Endothelial cell of umbilical vein (primary cell): ENCODE data around the gene MACROD2. TPM values are rescaled to one million over a fixed set of nuclear protein-coding genes. Genes with fewer than 3 reads are reported as not detected.

Source experiments
- BruUV-seq: library from RNA; stranded (reverse); fragments of 400-500 nt; replicated peaks from 2 replicates; lab custom pipeline; 2021; lab: Mats Ljungman, UMichigan
- CTCF ChIA-PET: fragments of 300-600, 350-600 bp; sonication (Branson Sonifier 250); formaldehyde crosslinking; loops from one replicate; lab custom pipeline; 2021; ENCODE audit warnings: antibody characterized with exemption, inconsistent platforms; lab: Charles Lee
- POLR2A ChIA-PET: fragments of 300-600, 350-600 bp; sonication (Branson Sonifier 250); formaldehyde crosslinking; loops from one replicate; lab custom pipeline; 2021; ENCODE audit warnings: antibody characterized with exemption, inconsistent platforms; lab: Charles Lee
- DNase-seq: peaks from one replicate; pipeline ENCODE4 v3.0.0-alpha.2; 2011; ENCODE audit warnings: low read depth, low spot score
- FAIRE-seq: peaks from 2 replicates; lab custom pipeline; 2011; peaks lifted over from hg19 to GRCh38; lab: Jason Lieb, UNC
- H2AFZ ChIP-seq: 2 replicates; pipeline ENCODE4 v1.6.0; 2012; ENCODE audit warnings: low read depth, low read length, control low read depth, inconsistent platforms
- H3K27ac ChIP-seq: 2 replicates; pipeline ENCODE4 v1.5.1; 2011; ENCODE audit warnings: low read depth, mild to moderate bottlenecking, control low read depth, low read length, moderate library complexity; ENCODE audit not compliant: insufficient read depth
- H3K27me3 ChIP-seq, 2 experiments: 2 replicates each; pipeline versions ENCODE4 v1.6.0 to v1.6.1; 2011; ENCODE audit warnings: low read length in 2 of 2, mixed read lengths in 1 of 2; ENCODE audit not compliant: control insufficient read depth in 2 of 2, insufficient read depth in 2 of 2
- H3K36me3 ChIP-seq, 2 experiments: 2 replicates in 1 of 2; 3 replicates in 1 of 2; pipeline ENCODE4 v1.5.1; 2011; ENCODE audit warnings: low read length in 2 of 2, mild to moderate bottlenecking in 1 of 2, moderate library complexity in 1 of 2; ENCODE audit not compliant: control insufficient read depth in 2 of 2, insufficient read depth in 2 of 2; ENCODE audit errors: extremely low read depth in 1 of 2
- H3K4me1 ChIP-seq: 3 replicates; pipeline ENCODE4 v1.5.1; 2011; ENCODE audit warnings: mild to moderate bottlenecking, low read length; ENCODE audit not compliant: control insufficient read depth, insufficient read depth; ENCODE audit errors: extremely low read depth
- H3K4me2 ChIP-seq: 2 replicates; pipeline ENCODE4 v1.6.1; 2011; ENCODE audit warnings: low read length, control low read depth, mixed read lengths; ENCODE audit not compliant: insufficient read depth
- H3K4me3 ChIP-seq, 3 experiments: fragments of 200-600 bp in 1 of 3; sonication (generic), shearing (Covaris generic) in 1 of 3; replicated peaks in 1 of 3; 2 replicates each; pipeline ENCODE4 v1.5.1; 2011 to 2016; ENCODE audit warnings: control low read depth in 3 of 3, low read length in 3 of 3, mild to moderate bottlenecking in 2 of 3, inconsistent platforms in 1 of 3, low read depth in 1 of 3, moderate library complexity in 1 of 3; ENCODE audit not compliant: insufficient read depth in 1 of 3
- H3K79me2 ChIP-seq: 2 replicates; pipeline ENCODE4 v1.6.0; 2012; ENCODE audit warnings: low read length, inconsistent platforms; ENCODE audit not compliant: control insufficient read depth, insufficient read depth
- H3K9ac ChIP-seq: replicated peaks from 2 replicates; pipeline ENCODE3; 2011; ENCODE audit warnings: low read length, control low read depth; ENCODE audit not compliant: insufficient read depth; ENCODE audit errors: extremely low read depth
- H3K9me1 ChIP-seq: replicated peaks from 3 replicates; pipeline ENCODE4 v1.6.0; 2011; ENCODE audit warnings: mild to moderate bottlenecking, low read length; ENCODE audit not compliant: control insufficient read depth, insufficient read depth; ENCODE audit errors: extremely low read depth
- H3K9me3 ChIP-seq: replicated peaks from 2 replicates; pipeline ENCODE4 v1.5.1; 2012; ENCODE audit warnings: low read length, inconsistent platforms; ENCODE audit not compliant: control insufficient read depth, insufficient read depth
- H4K20me1 ChIP-seq: replicated peaks from 2 replicates; pipeline ENCODE3; 2011; ENCODE audit warnings: mild to moderate bottlenecking, low read length; ENCODE audit not compliant: control insufficient read depth, insufficient read depth; ENCODE audit errors: extremely low read depth
- EZH2 ChIP-seq: IDR thresholded peaks from 2 replicates; pipeline ENCODE4 v1.6.1; 2012; ENCODE audit warnings: borderline replicate concordance, low read depth, mild to moderate bottlenecking, moderate library complexity, low read length, inconsistent platforms; ENCODE audit not compliant: severe bottlenecking
- GATA2 ChIP-seq: IDR thresholded peaks from 2 replicates; pipeline ENCODE4 v1.7.0; 2011; ENCODE audit warnings: low read depth, mild to moderate bottlenecking, moderate library complexity, mixed read lengths, low read length; ENCODE audit not compliant: insufficient read length, insufficient read depth
- JUN ChIP-seq: IDR thresholded peaks from 2 replicates; pipeline ENCODE4 v1.6.1; 2011; ENCODE audit warnings: borderline replicate concordance, low read depth; ENCODE audit not compliant: insufficient read length, insufficient read depth
- POLR2A ChIP-seq: IDR thresholded peaks from 2 replicates; pipeline ENCODE4 v1.6.1; 2012; ENCODE audit warnings: low read depth, mild to moderate bottlenecking, control low read depth, low read length
- POLR2AphosphoS5 ChIP-seq: IDR thresholded peaks from 2 replicates; pipeline ENCODE4 v1.6.1; 2012; ENCODE audit warnings: low read depth, mild to moderate bottlenecking, control low read depth, low read length, moderate library complexity; ENCODE audit not compliant: insufficient read depth
- dilution Hi-C: fragments of 300-500 bp; cut with MboI; formaldehyde crosslinking; loops from one replicate; pipeline ENCODE4 v1.15.0; 2019; ENCODE audit warnings: low sequenced_read_pairs; ENCODE audit not compliant: extremely low pct_ligation_motif_present
- intact Hi-C: fragments of 100-400 bp; cut with micrococcal nuclease; formaldehyde crosslinking; loops from one replicate; pipeline ENCODE4 v1.10.0; 2022
- polyA plus RNA-seq, 4 experiments: library from polyadenylated mRNA; depleted of rRNA in 3 of 4; stranded (reverse) in 3 of 4; unstranded in 1 of 4; fragments of >200 nt; gene quantifications; 2 replicates each; pipeline versions ENCODE4 v1.2.1 to v1.2.3, GENCODE V29; 2011 to 2012; ENCODE audit warnings: missing spikeins in 1 of 4
- total RNA-seq: library from RNA; stranded (reverse); gene quantifications from 2 replicates; pipeline ENCODE4 v1.2.3, GENCODE V29; 2021
- TF ChIP-seq, protein P1 (sequence below): IDR thresholded peaks from 2 replicates; pipeline ENCODE4 v1.6.1; 2011; ENCODE audit not compliant: insufficient read depth, insufficient read length
- TF ChIP-seq, protein P2 (sequence below), 2 donors: IDR thresholded peaks; 1 replicate in 1 of 2; 2 replicates in 1 of 2; pipeline ENCODE4 v1.5.1; 2011; ENCODE audit warnings: low read length in 2 of 2, mild to moderate bottlenecking in 2 of 2, moderate library complexity in 2 of 2, control low read depth in 1 of 2, inconsistent platforms in 1 of 2, low read depth in 1 of 2; ENCODE audit not compliant: insufficient read depth in 1 of 2; ENCODE audit errors: extremely low read depth in 1 of 2

Gene MACROD2
- total and polyA plus RNA-seq, 2 donors (not counting 3 experiments of a cell fraction or from before 2014, with no cell fraction given) = 0.11 to 0.73 TPM

DNA sequence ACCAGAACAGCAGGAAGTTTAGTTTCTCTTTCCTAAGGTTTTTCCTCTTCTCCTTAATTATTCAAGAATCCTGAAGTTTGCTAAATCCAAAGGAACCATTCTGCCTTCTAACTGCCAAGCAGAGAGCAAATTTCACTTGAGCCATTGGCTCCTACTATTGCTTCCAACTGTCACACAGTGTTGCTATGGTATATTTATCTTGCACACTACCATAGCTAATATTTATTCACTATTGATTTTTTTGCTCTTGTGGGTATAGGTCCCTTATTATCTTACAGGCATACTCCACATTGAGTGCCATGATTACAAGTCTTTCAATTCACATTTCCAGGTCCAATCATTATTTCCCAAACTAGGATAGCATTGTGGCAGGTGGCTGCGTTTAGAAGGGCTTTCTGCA is 608.8 kb downstream of the MACROD2 start:
- CTCF ChIA-PET = interaction anchor here (1.1 kb wide), 1 partner anchor 267 kb away, joined by 4 read pairs; the partner anchor contains the start of gene FLRT3
- no peak overlapping the region for H2AFZ ChIP-seq
- FAIRE-seq (no peak), DNase-seq (no peak)
- BruUV-seq = no TSS peak
- H3K4me3 ChIP-seq = no peak overlapping the region
- TF ChIP-seq JUN (no peak), GATA2 (no peak), POLR2A (no peak), POLR2AphosphoS5 (no peak), EZH2 (no peak)
- TF ChIP-seq, protein P1, sequence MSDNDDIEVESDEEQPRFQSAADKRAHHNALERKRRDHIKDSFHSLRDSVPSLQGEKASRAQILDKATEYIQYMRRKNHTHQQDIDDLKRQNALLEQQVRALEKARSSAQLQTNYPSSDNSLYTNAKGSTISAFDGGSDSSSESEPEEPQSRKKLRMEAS = no peak
- TF ChIP-seq, protein P2, sequence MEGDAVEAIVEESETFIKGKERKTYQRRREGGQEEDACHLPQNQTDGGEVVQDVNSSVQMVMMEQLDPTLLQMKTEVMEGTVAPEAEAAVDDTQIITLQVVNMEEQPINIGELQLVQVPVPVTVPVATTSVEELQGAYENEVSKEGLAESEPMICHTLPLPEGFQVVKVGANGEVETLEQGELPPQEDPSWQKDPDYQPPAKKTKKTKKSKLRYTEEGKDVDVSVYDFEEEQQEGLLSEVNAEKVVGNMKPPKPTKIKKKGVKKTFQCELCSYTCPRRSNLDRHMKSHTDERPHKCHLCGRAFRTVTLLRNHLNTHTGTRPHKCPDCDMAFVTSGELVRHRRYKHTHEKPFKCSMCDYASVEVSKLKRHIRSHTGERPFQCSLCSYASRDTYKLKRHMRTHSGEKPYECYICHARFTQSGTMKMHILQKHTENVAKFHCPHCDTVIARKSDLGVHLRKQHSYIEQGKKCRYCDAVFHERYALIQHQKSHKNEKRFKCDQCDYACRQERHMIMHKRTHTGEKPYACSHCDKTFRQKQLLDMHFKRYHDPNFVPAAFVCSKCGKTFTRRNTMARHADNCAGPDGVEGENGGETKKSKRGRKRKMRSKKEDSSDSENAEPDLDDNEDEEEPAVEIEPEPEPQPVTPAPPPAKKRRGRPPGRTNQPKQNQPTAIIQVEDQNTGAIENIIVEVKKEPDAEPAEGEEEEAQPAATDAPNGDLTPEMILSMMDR (IDR thresholded peaks at IDR 0.05; ENCODE audit: extremely low read depth in 1 of 2, insufficient read depth in 1 of 2, low read depth in 1 of 2, low read length in 2 of 2) = no peak
- no peak overlapping the region for H3K4me2 ChIP-seq
- no peaks in the 10 kb centered on the region for H3K79me2 ChIP-seq
- intact Hi-C loops (no loop called here), dilution Hi-C loops (no loop called here)
- no peak overlapping the region for H3K27ac ChIP-seq
- no peaks in the 10 kb centered on the region for H4K20me1 ChIP-seq
- no peaks in the 10 kb centered on the region for H3K36me3 ChIP-seq
- POLR2A ChIA-PET = no interaction called here
- no peaks in the 10 kb centered on the region for H3K9me3 ChIP-seq
- H3K9ac ChIP-seq = no peak overlapping the region
- no peaks in the 10 kb centered on the region for H3K27me3 ChIP-seq
- no peaks in the 10 kb centered on the region for H3K9me1 ChIP-seq
- no peaks in the 10 kb centered on the region for H3K4me1 ChIP-seq
